Stimulated activated CD4-positive, alpha-beta T cell treated with anti-CD3 and anti-CD28 coated beads, Interleukin-2, amount 100 ng/mL, for 48 hours (primary cell): ENCODE results near the gene TNIP2.
"Not testable (repeated sequence)": the region's sequence is repeated elsewhere in the genome, so short reads cannot be mapped to it uniquely, and the experiment has no call there.

ENCODE experiments used
- DNase-seq, 2 donors: peaks; one replicate each; pipeline ENCODE4 v3.0.0-alpha.2; 2020

TNIP2 gene

GRCh38 chr4:2793586-2794485 is 37.7 kb upstream of the TNIP2 start:
- DNase-seq = no peak

GRCh38 chr4:2792711-2793585 is 36.8 kb upstream of the TNIP2 start, which contains the start of gene SH3BP2:
Gene SH3BP2 (plus strand): TSS chr4:2793085. CDS start chr4:2820618, 27,533 bp downstream.
- peak; percentile 61 to 64 for DNase-seq

GRCh38 chr4:2792396-2792710 is 36.2 kb upstream of the TNIP2 start:
- DNase-seq = no peak

- no peak for DNase-seq
These were observed 35.6 kb upstream of the TNIP2 start for GRCh38 chr4:2791518-2792395.

GRCh38 chr4:2790583-2791517 is 34.7 kb upstream of the TNIP2 start:
- DNase-seq = no peak

- DNase-seq = no peak
These were observed 33.9 kb upstream of the TNIP2 start for GRCh38 chr4:2789793-2790582.

GRCh38 chr4:2789351-2789750 is 33.2 kb upstream of the TNIP2 start:
- DNase-seq = no peak

- no peak for DNase-seq
These were observed 32.5 kb upstream of the TNIP2 start for GRCh38 chr4:2788532-2789103.

- no peak for DNase-seq
These were observed 32.0 kb upstream of the TNIP2 start for GRCh38 chr4:2788101-2788500.

- DNase-seq = no peak
These were observed 31.3 kb upstream of the TNIP2 start for GRCh38 chr4:2787230-2788100.

GRCh38 chr4:2786794-2787229 is 30.7 kb upstream of the TNIP2 start:
- no peak for DNase-seq

GRCh38 chr4:2786152-2786671 is 30.1 kb upstream of the TNIP2 start:
- peak in 1 of 2 donors; percentile 57 for DNase-seq

- DNase-seq = no peak
These were observed 29.5 kb upstream of the TNIP2 start for GRCh38 chr4:2785613-2786012.

- DNase-seq = no peak
These were observed 27.7 kb upstream of the TNIP2 start for GRCh38 chr4:2783790-2784189.

GRCh38 chr4:2781911-2782310 is 25.8 kb upstream of the TNIP2 start:
- no peak for DNase-seq

GRCh38 chr4:2780643-2781042 is 24.5 kb upstream of the TNIP2 start:
- DNase-seq = not testable (repeated sequence)

- no peak for DNase-seq
These were observed 15.1 kb upstream of the TNIP2 start for GRCh38 chr4:2771264-2771663.

GRCh38 chr4:2768921-2769336 is 12.8 kb upstream of the TNIP2 start:
- DNase-seq = no peak

- DNase-seq = no peak
These were observed 12.0 kb upstream of the TNIP2 start for GRCh38 chr4:2768124-2768523.
